Left renal pelvis (tissue), 4 donors: ENCODE measurements around the gene PHRF1. TPM values are rescaled to one million over a fixed set of nuclear protein-coding genes. Genes with fewer than 3 reads are reported as not detected.

Experiments
- DNase-seq, 4 donors: peaks; one replicate each; pipeline ENCODE4 v3.0.0-alpha.2; 2013; ENCODE audit warnings: low read depth in 4 of 4, low spot score in 3 of 4
- polyA plus RNA-seq, 4 donors: library from polyadenylated mRNA; unstranded; fragments of 120-200 nt; gene quantifications; one replicate each; pipeline ENCODE4 v1.2.1, GENCODE V29; 2013; ENCODE audit not compliant: insufficient read length in 4 of 4

Gene PHRF1
- polyA plus RNA-seq, 4 donors: 17.5 to 30.4 (median 18.9) TPM

DNA sequence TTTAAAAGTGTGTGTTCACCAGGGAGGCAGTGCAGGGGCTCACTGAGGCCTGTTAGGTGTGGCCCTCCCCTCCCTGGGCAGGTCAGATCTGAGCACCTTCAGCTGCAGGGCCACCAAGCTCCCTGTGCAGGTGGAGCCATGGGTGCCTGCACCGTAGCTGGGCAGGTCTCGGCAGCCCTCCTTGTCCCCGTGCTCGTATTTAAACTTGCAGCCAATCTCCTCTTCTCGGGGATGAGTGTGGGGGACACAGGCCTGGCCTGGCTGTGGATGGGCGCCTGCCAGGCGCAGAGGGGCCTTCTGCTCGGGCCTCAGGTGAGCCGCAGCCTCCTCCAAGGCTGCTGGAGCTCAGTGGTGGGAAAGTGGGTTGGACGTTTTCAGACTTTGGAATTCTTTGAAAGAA, 19.1 kb downstream of the PHRF1 start:
- no peak for DNase-seq

GRCh38 chr11:596374-596773, 20.1 kb downstream of the PHRF1 start:
- DNase-seq: no peak

GRCh38 chr11:597166-597725, 21.0 kb downstream of the PHRF1 start:
- DNase-seq: no peak

- DNase-seq: no peak
These were observed 21.9 kb downstream of the PHRF1 start for GRCh38 chr11:598005-598680.

GRCh38 chr11:601573-602245, 25.4 kb downstream of the PHRF1 start:
- DNase-seq: no peak

DNA sequence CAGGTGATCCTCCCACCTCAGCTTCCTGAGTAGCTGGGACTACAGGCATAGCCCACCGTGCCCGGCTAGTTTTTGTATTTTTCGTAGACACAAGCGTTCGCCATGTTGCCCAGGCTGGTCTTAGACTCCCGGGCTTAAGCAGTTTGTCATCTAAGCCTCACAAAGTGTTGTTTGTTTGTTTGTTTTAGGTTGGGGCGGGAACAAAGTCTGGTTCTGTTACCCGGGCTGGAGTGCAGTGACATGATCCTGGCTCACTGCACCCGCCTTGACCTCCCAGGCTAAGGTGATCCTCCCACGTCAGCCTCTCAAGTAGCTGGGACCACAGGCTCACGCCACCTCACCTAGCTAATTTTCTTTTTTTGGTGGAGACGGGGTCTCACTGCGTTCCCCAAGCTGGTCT, 26.9 kb downstream of the PHRF1 start:
- DNase-seq: no peak

DNA sequence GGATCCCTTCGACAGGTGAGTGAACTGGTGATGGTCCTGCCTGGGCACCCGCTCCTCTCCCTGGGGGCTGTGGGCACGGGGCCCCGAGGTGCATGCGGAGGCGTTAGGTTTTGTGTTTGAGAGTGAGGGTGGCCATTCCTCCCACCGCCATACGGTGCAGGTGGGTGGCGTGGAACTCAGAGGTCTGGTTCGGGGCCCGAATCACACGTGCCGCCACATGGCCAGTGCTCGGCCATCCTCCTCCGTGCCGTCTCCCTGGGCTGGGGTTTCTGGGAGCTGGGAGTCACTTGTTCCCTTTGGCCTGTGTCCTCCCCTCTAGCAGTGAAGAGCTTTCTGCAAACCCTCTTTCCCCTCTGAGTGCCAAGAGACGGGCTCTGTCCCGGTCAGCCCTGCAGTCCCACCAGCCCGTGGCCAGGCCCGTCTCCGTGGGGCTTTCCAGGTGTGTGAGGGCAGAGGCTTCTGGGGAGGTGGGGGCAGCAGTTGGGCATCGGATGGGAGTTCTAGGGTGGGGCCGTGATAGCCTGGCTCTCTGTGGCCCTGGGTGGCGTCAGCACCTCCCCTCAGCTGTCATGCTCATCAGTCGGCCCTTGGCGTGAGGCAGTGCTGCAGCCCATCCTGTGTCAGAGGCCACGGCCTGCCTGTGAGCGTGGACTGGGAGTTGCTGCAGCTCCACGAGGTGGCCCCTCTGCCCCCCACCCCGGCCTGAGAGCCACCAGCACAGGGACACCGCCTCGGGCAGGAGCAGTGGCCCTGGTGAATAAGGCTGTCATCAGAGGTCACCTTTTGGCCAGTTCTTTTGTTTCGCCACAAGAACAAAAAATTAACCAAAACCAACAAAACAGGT, 29.2 kb downstream of the PHRF1 start:
- no peak for DNase-seq

GRCh38 chr11:606245-606644, 30.0 kb downstream of the PHRF1 start:
- no peak for DNase-seq

DNA sequence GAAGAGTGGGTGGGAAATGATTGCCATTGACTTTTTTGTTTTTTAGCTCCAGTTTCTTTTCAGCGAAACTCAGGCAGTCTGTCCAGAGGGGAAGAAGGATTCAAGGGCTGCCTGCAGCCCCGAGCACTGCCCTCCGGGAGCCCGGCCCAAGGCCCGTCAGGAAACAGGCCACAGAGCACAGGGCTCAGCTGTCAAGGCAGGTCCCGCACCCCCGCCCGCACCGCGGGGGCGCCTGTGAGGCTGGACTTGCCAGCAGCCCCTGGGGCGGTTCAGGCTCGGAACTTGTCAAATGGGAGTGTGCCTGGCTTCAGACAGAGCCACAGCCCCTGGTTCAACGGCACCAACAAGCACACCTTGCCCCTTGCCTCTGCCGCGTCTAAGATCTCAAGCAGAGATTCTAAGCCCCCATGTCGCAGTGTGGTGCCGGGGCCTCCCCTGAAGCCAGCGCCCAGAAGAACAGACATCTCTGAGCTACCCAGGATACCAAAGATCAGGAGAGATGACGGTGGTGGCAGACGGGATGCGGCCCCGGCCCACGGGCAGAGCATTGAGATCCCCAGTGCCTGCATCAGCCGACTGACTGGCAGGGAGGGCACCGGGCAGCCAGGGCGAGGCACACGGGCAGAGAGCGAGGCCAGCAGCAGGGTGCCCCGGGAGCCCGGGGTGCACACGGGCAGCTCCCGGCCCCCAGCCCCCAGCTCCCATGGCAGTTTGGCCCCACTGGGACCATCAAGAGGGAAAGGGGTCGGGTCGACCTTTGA, 30.9 kb downstream of the PHRF1 start:
- no peak for DNase-seq

GRCh38 chr11:607971-608659, 31.8 kb downstream of the PHRF1 start:
- DNase-seq: no peak

DNA sequence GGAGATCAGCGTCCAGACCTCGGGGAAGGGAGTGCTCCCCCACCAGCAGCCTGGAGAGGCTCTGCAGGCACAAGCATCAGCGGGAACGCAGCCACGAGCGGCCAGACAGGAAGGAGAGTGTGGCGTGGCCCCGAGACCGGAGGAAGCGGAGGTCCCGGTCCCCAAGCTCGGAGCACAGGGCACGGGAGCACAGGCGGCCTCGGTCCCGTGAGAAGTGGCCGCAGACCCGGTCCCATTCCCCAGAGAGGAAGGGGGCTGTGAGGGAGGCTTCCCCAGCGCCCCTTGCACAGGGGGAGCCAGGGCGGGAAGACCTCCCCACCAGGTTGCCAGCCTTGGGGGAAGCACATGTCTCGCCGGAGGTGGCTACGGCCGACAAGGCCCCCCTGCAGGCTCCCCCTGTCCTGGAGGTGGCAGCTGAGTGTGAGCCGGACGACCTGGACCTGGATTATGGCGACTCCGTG, 32.6 kb downstream of the PHRF1 start:
- DNase-seq: no peak

GRCh38 chr11:609341-609811, 33.1 kb downstream of the PHRF1 start:
- DNase-seq: no peak

GRCh38 chr11:610146-610801, 34.0 kb downstream of the PHRF1 start:
- no peak for DNase-seq

- no peak for DNase-seq
These were observed 35.0 kb downstream of the PHRF1 start for GRCh38 chr11:611001-611996.

GRCh38 chr11:612201-612960, 36.1 kb downstream of the PHRF1 start:
- no peak for DNase-seq

GRCh38 chr11:612961-613300, 36.7 kb downstream of the PHRF1 start:
- DNase-seq: no peak

GRCh38 chr11:613369-613968, 37.2 kb downstream of the PHRF1 start:
- DNase-seq: no peak
